GM12878 (cell line): ENCODE results near the gene GALNT17. TPM values are rescaled to one million over a fixed set of nuclear protein-coding genes. Genes with fewer than 3 reads are reported as not detected.

ENCODE experiments used
- ATAC-seq: fragments of 200-7000 bp; cut with Tn5 transposase; 3 replicates; pipeline ENCODE4 v1.9.1; 2020; ENCODE audit warnings: mild to moderate bottlenecking, moderate library complexity
- BruUV-seq: library from RNA; stranded (reverse); fragments of 400-500 nt; replicated peaks from 2 replicates; lab custom pipeline; 2021; lab: Mats Ljungman, UMichigan
- CTCF ChIA-PET: fragments of 300-600 bp; sonication (Branson Sonifier 250); formaldehyde crosslinking; extraction: SDS; loops from one replicate; lab custom pipeline; 2021; ENCODE audit warnings: inconsistent platforms; lab: Yijun Ruan, JAX
- POLR2A ChIA-PET: fragments of 350-600 bp; formaldehyde crosslinking; extraction: SDS; loops from one replicate; lab custom pipeline; 2021; ENCODE audit warnings: inconsistent platforms; lab: Charles Lee
- RAD21 ChIA-PET: fragments of 300-600 bp; sonication (Branson Sonifier 250); formaldehyde crosslinking; loops from one replicate; lab custom pipeline; 2023; ENCODE audit warnings: antibody characterized with exemption; ENCODE audit not compliant: unreplicated experiment; lab: Charles Lee
- SMC1A ChIA-PET: fragments of 300-600 bp; sonication (Branson Sonifier 250); formaldehyde crosslinking; loops from one replicate; lab custom pipeline; 2023; ENCODE audit not compliant: unreplicated experiment, uncharacterized antibody; lab: Charles Lee
- DNase-seq: peaks from one replicate; pipeline ENCODE4 v3.0.0-alpha.2; 2011; ENCODE audit warnings: low read depth, low spot score
- FAIRE-seq: peaks from 3 replicates; lab custom pipeline; 2011; peaks lifted over from hg19 to GRCh38; lab: Jason Lieb, UNC
- H2AFZ ChIP-seq: 2 replicates; pipeline ENCODE4 v1.6.0; 2011; ENCODE audit warnings: low read depth, low read length, control low read depth; ENCODE audit not compliant: control insufficient read depth
- H3K27ac ChIP-seq: 2 replicates; pipeline ENCODE4 v1.5.1; 2011; ENCODE audit warnings: control low read depth; ENCODE audit not compliant: control insufficient read depth, insufficient read depth
- H3K27me3 ChIP-seq, 2 experiments: replicated peaks in 1 of 2; 2 replicates each; pipeline versions ENCODE4 v1.6.0 to v1.6.1; 2011; ENCODE audit warnings: low read length in 1 of 2; ENCODE audit not compliant: control insufficient read depth in 2 of 2, insufficient read depth in 2 of 2
- H3K36me3 ChIP-seq, 2 experiments: 2 replicates each; pipeline ENCODE4 v1.5.1; 2011; ENCODE audit warnings: low read length in 1 of 2; ENCODE audit not compliant: control insufficient read depth in 2 of 2, insufficient read depth in 2 of 2
- H3K4me1 ChIP-seq: 2 replicates; pipeline ENCODE4 v1.6.1; 2011; ENCODE audit warnings: mild to moderate bottlenecking, low read length, moderate library complexity, mixed read lengths; ENCODE audit not compliant: control insufficient read depth, insufficient read depth
- H3K4me2 ChIP-seq: 2 replicates; pipeline ENCODE4 v1.6.0; 2011; ENCODE audit warnings: control low read depth; ENCODE audit not compliant: control insufficient read depth, insufficient read depth
- H3K4me3 ChIP-seq: fragments of 200-600 bp; sonication (generic); 2 replicates; pipeline ENCODE4 v1.5.1; 2016
- H3K79me2 ChIP-seq: 2 replicates; pipeline ENCODE4 v1.6.0; 2011; ENCODE audit warnings: low read length; ENCODE audit not compliant: control insufficient read depth, insufficient read depth
- H3K9ac ChIP-seq: 2 replicates; pipeline ENCODE4 v1.8.0; 2011; ENCODE audit warnings: low read length, control low read depth, mixed read lengths; ENCODE audit not compliant: control insufficient read depth, insufficient read depth
- H3K9me3 ChIP-seq: replicated peaks from 3 replicates; pipeline ENCODE4 v1.5.1; 2011; ENCODE audit warnings: mild to moderate bottlenecking, low read length; ENCODE audit not compliant: control insufficient read depth, insufficient read depth
- H4K20me1 ChIP-seq: 2 replicates; pipeline ENCODE4 v1.6.0; 2011; ENCODE audit not compliant: control insufficient read depth, insufficient read depth
- BCL3 ChIP-seq: IDR thresholded peaks from 2 replicates; pipeline ENCODE4 v1.6.1; 2011; ENCODE audit warnings: borderline replicate concordance, low read depth, mild to moderate bottlenecking, moderate library complexity, low read length; ENCODE audit not compliant: insufficient read depth, poor library complexity, severe bottlenecking
- BMI1 ChIP-seq: fragments of 450-650 bp; IDR thresholded peaks from 2 replicates; pipeline ENCODE4 v1.6.1; 2016; ENCODE audit warnings: mild to moderate bottlenecking, moderate library complexity, borderline replicate concordance
- CEBPB ChIP-seq, 2 experiments: fragments of 150-350 bp in 1 of 2; IDR thresholded peaks; 2 replicates each; pipeline ENCODE4 v1.6.1; 2012 to 2014; ENCODE audit warnings: low read depth in 2 of 2, low read length in 2 of 2, borderline replicate concordance in 1 of 2, inconsistent platforms in 1 of 2
- CHD1 ChIP-seq: IDR thresholded peaks from 2 replicates; pipeline ENCODE4 v1.6.1; 2012; ENCODE audit warnings: low read depth, low read length, improper control_type of control experiment
- CHD4 ChIP-seq: fragments of 200-600 bp; sonication (generic); IDR thresholded peaks from 2 replicates; pipeline ENCODE4 v1.6.1; 2016; ENCODE audit warnings: mild to moderate bottlenecking
- HDAC6 ChIP-seq: fragments of 200-600 bp; sonication (generic); IDR thresholded peaks from one replicate; pipeline ENCODE4 v1.8.0; 2017; ENCODE audit warnings: antibody characterized with exemption; ENCODE audit not compliant: unreplicated experiment
- NFYA ChIP-seq: IDR thresholded peaks from 2 replicates; pipeline ENCODE4 v1.6.1; 2011; ENCODE audit warnings: low read depth, mild to moderate bottlenecking, low read length, improper control_type of control experiment, borderline replicate concordance
- NR2C1 ChIP-seq: fragments of 450-650 bp; IDR thresholded peaks from 2 replicates; pipeline ENCODE4 v1.6.1; 2017; ENCODE audit warnings: antibody characterized with exemption, mild to moderate bottlenecking, moderate library complexity
- NR2F1 ChIP-seq: fragments of 450-650 bp; conservative IDR thresholded peaks from 2 replicates; pipeline ENCODE4 v1.6.1; 2017; ENCODE audit warnings: mild to moderate bottlenecking
- RELA ChIP-seq: fragments of 450-650 bp; IDR thresholded peaks from 2 replicates; pipeline ENCODE4 v1.8.0; 2014; ENCODE audit warnings: borderline replicate concordance; ENCODE audit not compliant: partially characterized antibody
- SIX5 ChIP-seq: IDR thresholded peaks from 2 replicates; pipeline ENCODE4 v1.6.1; 2011; ENCODE audit warnings: mild to moderate bottlenecking, low read depth, low read length, moderate library complexity; ENCODE audit not compliant: severe bottlenecking
- SP1 ChIP-seq: IDR thresholded peaks from one replicate; pipeline ENCODE4 v1.6.1; 2011; ENCODE audit warnings: low read depth, low read length
- SPI1 ChIP-seq: IDR thresholded peaks from 2 replicates; pipeline ENCODE4 v1.6.1; 2011; ENCODE audit warnings: low read depth, mild to moderate bottlenecking, low read length, moderate library complexity, borderline replicate concordance; ENCODE audit not compliant: insufficient read depth
- TCF12 ChIP-seq: IDR thresholded peaks from 2 replicates; pipeline ENCODE4 v1.6.1; 2011; ENCODE audit warnings: low read depth, mild to moderate bottlenecking, low read length
- WRNIP1 ChIP-seq: IDR thresholded peaks from 2 replicates; pipeline ENCODE4 v1.6.1; 2011; ENCODE audit warnings: low read depth, low read length, improper control_type of control experiment, borderline replicate concordance
- ZNF217 ChIP-seq: fragments of 450-650 bp; IDR thresholded peaks from 2 replicates; pipeline ENCODE4 v1.6.1; 2017; ENCODE audit warnings: antibody characterized with exemption, mild to moderate bottlenecking
- WGBS: methylation state at CpG from one replicate; pipeline ENCODE4 v1.1.6; 2016; ENCODE audit warnings: low lambda C conversion rate; ENCODE audit not compliant: insufficient replicate concordance, insufficient coverage; ENCODE audit errors: missing lambda C conversion rate; 5-methylcytosine and 5-hydroxymethylcytosine counted together
- in situ Hi-C: fragments of 300-500 bp; cut with MboI; formaldehyde crosslinking; loops from 9 replicates; pipeline ENCODE4 v1.14.3; 2018; ENCODE audit warnings: mixed read lengths
- intact Hi-C: fragments of 100-400 bp; cut with micrococcal nuclease; formaldehyde crosslinking; loops from one replicate; pipeline ENCODE4 v1.14.2; 2022; ENCODE audit not compliant: unreplicated experiment
- polyA plus RNA-seq, 11 experiments: library from polyadenylated mRNA; depleted of rRNA in 4 of 11; unstranded in 6 of 11; stranded (reverse) in 5 of 11; fragments of >200 nt; fragmentation: Nextera tagmentation in 4 of 11; fragmentation: Illumina TruSeq in 1 of 11; extraction: Ambion mirVana in 4 of 11; extraction: Trizol in 1 of 11; gene quantifications; 1 replicate in 1 of 11; 2 replicates in 10 of 11; pipeline versions ENCODE4 v1.2.1 to v1.2.3, GENCODE V29; 2011 to 2016; ENCODE audit warnings: inconsistent platforms in 2 of 11, missing spikeins in 2 of 11, low read depth in 1 of 11
- total RNA-seq, 4 experiments: library from RNA; depleted of rRNA in 3 of 4; stranded (reverse); fragments of >200 nt in 3 of 4; fragmentation: Illumina TruSeq in 1 of 4; extraction: Trizol in 1 of 4; gene quantifications; 2 replicates each; pipeline versions ENCODE4 v1.2.1 to v1.2.3, GENCODE V29; 2013 to 2021
- TF ChIP-seq, protein P1 (sequence below): fragments of 450-650 bp; IDR thresholded peaks from 2 replicates; pipeline ENCODE4 v1.6.1; 2016; ENCODE audit warnings: mild to moderate bottlenecking
- TF ChIP-seq, protein P2 (sequence below): fragments of 450-650 bp; formaldehyde crosslinking; IDR thresholded peaks from 2 replicates; pipeline ENCODE4 v1.5.0; 2022; ENCODE audit warnings: mild to moderate bottlenecking, missing genetic modification characterization

The GALNT17 gene
- total and polyA plus RNA-seq, 10 of the 15 experiments (the other 5 are each of a cell fraction or from before 2014, with no cell fraction given): 0.12 to 0.15 TPM; not detected in 8

DNA sequence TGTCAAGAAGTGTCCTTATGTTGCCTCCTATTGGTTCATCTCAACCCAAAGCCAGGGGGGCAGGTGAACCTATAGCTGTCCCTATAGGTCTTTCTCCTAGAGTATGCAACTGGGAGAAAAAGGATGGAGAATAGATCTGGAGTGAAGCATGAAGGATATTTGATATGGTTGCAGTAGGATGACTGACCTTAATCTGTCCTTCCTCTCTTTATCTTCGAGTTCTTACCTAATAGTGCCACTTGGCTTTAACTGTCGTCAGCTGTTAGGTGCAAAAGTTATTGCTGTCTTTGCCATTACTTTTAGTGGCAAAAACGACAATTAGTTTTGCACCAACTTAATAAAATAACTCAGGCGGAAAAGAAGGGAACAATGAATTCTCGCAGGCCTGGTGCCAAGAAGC is 196.0 kb downstream of the GALNT17 start:
- Histone ChIP-seq H3K27me3 (no peaks in the 10 kb centered on the region), H3K9me3 (no peaks in the 10 kb centered on the region), H3K4me3 (no peak overlapping the region), H3K4me2 (no peak overlapping the region), H3K27ac (no peak overlapping the region), H3K79me2 (no peaks in the 10 kb centered on the region), H4K20me1 (no peaks in the 10 kb centered on the region), H3K36me3 (no peaks in the 10 kb centered on the region), H3K4me1 (no peaks in the 10 kb centered on the region), H2AFZ (no peak overlapping the region), H3K9ac (no peak overlapping the region)
- SMC1A ChIA-PET: no interaction called here
- CTCF ChIA-PET: no interaction called here
- FAIRE-seq (no peak), ATAC-seq (no peak), DNase-seq (no peak)
- intact Hi-C loops: no loop called here
- in situ Hi-C loops: no loop called here
- BruUV-seq: no TSS peak
- POLR2A ChIA-PET: no interaction called here
- RAD21 ChIA-PET: no interaction called here
- TF ChIP-seq, protein P1, sequence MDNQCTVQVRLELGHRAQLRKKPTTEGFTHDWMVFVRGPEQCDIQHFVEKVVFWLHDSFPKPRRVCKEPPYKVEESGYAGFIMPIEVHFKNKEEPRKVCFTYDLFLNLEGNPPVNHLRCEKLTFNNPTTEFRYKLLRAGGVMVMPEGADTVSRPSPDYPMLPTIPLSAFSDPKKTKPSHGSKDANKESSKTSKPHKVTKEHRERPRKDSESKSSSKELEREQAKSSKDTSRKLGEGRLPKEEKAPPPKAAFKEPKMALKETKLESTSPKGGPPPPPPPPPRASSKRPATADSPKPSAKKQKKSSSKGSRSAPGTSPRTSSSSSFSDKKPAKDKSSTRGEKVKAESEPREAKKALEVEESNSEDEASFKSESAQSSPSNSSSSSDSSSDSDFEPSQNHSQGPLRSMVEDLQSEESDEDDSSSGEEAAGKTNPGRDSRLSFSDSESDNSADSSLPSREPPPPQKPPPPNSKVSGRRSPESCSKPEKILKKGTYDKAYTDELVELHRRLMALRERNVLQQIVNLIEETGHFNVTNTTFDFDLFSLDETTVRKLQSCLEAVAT: no peak
- TF ChIP-seq HDAC6 (no peak), CHD4 (no peak), NR2C1 (no peak), BMI1 (no peak), SP1 (no peak), SIX5 (no peak), WRNIP1 (no peak), TCF12 (no peak), RELA (no peak), SPI1 (no peak), ZNF217 (no peak), BCL3 (no peak), NR2F1 (no peak), CHD1 (no peak), NFYA (no peak), CEBPB (IDR thresholded peaks at IDR 0.05; ENCODE audit: borderline replicate concordance in 1 of 2, low read depth in 2 of 2, low read length in 2 of 2) (no peak)
- TF ChIP-seq, protein P2, sequence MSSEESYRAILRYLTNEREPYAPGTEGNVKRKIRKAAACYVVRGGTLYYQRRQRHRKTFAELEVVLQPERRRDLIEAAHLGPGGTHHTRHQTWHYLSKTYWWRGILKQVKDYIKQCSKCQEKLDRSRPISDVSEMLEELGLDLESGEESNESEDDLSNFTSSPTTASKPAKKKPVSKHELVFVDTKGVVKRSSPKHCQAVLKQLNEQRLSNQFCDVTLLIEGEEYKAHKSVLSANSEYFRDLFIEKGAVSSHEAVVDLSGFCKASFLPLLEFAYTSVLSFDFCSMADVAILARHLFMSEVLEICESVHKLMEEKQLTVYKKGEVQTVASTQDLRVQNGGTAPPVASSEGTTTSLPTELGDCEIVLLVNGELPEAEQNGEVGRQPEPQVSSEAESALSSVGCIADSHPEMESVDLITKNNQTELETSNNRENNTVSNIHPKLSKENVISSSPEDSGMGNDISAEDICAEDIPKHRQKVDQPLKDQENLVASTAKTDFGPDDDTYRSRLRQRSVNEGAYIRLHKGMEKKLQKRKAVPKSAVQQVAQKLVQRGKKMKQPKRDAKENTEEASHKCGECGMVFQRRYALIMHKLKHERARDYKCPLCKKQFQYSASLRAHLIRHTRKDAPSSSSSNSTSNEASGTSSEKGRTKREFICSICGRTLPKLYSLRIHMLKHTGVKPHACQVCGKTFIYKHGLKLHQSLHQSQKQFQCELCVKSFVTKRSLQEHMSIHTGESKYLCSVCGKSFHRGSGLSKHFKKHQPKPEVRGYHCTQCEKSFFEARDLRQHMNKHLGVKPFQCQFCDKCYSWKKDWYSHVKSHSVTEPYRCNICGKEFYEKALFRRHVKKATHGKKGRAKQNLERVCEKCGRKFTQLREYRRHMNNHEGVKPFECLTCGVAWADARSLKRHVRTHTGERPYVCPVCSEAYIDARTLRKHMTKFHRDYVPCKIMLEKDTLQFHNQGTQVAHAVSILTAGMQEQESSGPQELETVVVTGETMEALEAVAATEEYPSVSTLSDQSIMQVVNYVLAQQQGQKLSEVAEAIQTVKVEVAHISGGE: no peak
- 26% methylated on average over 5 of the region's 5 CpGs for WGBS
